Stimulated activated CD4-positive, alpha-beta T cell treated with anti-CD3 and anti-CD28 coated beads, Interleukin-1b, Interleukin-23, amount 100 ng/mL, for 4 hours (primary cell): Measurements from ENCODE around the gene CNNM2.
"Not testable (repeated sequence)": the region's sequence is repeated elsewhere in the genome, so short reads cannot be mapped to it uniquely, and the experiment has no call there.

Experiments used
- DNase-seq, 2 donors: peaks; one replicate each; pipeline ENCODE4 v3.0.0-alpha.2; 2020; ENCODE audit warnings: low read depth in 2 of 2

Gene CNNM2

DNA sequence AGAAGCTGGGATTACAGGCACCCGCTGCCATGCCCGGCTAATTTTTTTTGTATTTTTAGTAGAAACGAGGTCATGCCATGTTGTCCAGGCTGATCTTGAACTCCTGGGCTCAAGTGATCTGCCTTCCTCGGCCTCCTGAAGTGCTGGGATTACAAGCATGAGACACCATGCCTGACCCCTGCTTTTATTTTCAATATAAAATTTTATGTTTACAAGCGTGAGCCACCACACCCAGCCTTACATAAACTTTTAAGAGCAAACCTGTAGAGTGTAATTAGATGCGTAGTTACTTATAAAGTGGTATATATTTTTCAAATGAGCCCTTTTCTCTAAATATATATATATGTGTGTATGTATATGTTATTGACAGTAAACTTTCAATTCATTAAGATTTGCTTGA lies 8.7 kb downstream of the CNNM2 start:
- no peak for DNase-seq

DNA sequence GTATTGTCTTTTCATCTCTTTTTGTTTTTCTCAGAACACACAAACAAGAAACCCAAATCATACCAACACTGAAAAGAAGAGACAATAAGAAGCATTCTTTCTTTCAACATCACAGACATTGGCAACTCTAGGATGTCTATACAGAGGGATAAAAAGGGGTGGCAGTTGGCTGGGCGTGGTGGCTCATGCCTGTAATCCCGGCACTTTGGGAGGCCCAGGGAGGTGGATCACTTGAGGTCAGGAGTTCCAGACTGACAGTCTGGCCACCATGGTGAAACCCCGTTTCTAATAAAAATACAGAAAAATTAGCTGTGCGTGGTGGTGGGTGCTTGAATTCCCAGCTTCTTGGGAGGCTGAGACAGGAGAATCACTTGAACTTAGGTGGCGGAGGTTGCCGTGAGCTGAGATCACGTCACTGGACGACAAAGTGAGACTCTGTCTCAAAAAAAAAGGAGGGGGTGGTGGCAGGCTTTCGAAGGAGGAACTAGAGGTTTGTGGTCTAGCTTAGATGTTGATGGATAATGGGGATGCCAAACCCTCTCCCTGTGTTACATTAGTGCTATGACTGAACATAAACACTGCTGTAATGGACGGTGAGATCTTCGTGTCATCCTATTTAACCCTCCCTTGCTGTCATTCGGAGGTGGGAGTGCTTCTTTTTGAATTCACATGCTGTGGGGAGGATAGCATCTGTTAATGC lies 9.4 kb downstream of the CNNM2 start:
- DNase-seq = no peak

DNA sequence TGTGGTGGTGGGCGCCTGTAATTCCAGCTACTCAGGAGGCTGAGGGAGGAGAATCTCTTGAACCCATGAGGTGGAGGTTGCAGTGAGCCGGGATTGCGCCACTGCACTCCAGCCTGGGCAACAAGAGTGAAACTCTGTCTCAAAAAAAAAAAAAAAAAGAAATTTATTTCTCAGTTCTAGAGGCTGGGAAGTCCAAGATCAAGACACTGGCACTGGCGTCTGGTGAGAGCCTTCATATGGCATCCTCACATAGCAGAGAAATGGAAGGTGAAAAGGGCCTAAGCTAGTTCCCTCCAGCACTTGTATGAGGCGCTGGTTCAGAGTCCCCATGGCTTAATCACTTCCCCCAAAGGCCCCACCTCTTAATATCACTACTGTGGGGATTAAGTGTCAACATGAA lies 10.3 kb downstream of the CNNM2 start:
- DNase-seq = not testable (repeated sequence)

DNA sequence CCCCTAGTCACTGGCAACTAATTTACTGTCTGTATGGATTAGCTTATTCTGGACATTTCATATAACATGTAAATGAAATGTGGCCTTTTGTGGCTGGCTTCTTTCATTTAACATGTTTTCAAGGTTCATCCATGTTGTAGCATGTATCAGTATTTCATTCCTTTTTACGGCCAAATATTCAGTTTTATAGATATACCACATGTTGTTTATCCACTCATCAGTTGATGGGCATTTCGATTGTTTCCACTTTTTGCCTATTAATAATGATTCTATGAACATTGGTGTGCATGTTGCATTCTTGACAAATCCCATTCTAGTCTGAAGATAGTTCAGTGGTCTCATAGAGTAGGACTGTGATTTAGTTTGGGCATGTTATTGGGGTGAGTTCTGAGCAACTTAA lies 12.6 kb downstream of the CNNM2 start:
- DNase-seq = no peak

DNA sequence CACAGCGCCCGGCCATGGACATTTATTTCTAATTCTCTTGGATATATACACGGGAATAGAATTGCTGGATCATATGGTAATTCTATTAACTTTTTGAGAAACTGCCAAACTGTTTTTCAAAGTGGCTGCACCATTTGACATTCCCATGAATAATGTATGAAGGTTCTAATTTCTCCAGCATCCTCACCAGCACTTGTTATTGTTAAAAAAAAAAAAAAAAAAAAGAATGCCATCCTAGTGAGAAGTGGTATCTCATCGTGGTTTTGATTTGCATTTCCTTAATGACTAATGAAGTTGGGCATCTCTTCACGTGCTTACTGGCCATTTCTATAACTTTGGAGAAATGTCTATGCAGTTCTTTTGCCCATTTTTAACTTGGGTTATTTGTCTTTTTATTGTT lies 13.5 kb downstream of the CNNM2 start:
- DNase-seq = no peak

DNA sequence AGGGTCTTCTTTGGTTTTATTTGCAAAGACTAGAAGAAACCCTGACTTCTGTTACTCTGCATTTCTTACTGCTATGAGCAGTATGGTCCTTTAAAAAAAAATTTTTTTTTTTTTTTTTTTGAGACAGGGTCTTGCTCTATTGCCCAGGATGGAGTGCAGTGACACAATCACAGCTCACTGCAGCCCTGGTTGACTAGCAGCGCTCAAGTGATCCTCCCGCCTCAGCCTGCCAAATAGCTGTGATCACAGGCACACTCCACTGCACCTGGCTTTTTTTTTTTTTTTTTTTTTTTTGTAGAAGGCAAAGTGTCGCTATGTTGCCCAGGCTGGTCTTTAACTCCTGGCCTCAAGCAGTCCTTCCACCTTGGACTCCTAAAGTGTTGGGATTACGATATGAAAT lies 17.4 kb downstream of the CNNM2 start:
- DNase-seq = no peak

DNA sequence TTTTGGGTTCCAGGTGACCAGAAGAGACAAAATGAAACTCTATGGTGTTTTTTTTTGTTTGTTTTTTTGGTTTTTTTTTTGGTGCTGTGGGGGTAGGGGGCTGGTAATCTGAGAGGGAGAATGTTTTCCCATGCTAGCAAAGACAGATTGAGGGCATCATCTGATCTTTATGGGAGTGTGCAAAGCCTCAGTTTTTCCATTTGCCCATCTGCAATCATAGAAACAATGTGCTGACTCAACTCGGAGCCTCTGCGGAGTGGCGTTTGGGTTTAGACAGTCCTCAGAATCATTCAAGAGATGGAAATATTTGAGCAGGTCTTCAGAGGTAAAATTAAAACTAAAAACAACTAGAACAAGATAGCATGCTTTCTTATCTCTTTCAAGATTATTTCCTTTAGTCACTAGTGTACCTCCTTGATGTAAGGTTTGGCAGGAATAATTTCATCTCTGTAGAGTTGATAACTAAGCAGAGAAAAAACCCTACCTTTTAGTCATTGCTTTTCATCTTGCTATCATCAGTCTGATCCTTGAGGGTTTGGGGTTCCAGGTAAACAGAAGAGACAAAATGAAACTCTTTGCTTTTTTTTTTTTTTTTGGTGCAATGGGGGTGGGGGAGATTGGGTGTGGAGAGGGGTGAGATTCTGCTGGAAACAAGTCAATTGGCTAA lies 18.0 kb downstream of the CNNM2 start:
- no peak for DNase-seq

DNA sequence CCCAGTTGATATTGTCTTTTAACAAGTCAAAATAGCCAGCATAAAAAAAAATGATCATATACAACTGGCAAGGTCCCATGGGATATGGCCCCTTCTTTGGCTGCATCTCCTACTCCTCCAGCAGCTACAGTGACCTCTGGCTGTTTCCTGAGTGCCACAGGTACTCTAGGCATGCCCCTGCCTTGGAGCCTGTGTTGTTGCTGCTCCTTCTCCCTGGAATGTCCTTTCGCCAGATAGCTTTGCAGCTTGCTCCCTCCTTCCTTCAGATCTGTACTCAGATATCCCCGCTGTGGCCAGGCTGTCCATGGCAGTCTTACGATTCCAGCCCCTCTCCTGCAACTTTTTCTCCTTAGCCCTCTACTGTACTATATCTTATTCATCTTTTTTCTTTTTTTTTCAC lies 23.3 kb downstream of the CNNM2 start:
- no peak for DNase-seq

DNA sequence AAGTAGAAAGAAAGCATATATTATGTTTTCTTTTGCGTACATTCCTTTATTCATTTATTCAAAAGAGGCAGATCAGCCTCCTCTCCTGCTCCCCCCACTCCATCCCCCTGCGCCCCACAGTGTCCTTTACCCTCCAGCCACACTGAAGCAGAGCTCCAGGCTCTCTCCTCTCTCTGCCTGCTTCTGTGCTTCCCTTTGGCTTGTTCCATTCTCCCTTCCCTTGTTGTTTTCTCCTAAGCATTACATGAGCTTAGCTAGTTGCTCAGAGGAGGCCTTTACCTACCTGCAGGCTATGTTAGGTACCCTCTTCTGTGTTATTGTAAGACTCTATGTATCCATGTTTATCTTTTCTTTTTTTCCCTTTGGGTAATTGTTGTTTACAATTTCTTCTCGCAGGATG lies 27.4 kb downstream of the CNNM2 start:
- DNase-seq = no peak

DNA sequence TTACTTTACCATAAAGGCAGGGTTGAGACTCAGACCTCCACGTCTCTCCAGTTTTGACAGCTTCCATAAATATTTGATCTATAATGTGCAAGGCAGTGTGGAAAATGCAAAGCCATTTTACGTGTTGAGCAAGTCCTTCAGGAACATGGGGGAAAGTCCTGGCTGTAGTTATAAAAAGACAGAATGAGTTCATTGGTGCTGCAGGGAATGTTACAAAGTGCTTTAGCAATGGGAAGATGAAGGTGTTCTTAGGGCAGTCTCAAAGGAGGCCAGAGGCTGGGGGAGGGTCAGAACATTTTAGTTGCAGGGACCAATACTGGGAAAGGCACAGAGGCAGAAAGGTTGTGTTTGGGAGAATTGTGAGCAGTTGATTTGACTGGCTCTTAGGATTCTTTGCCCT lies 27.9 kb downstream of the CNNM2 start:
- DNase-seq = no peak

DNA sequence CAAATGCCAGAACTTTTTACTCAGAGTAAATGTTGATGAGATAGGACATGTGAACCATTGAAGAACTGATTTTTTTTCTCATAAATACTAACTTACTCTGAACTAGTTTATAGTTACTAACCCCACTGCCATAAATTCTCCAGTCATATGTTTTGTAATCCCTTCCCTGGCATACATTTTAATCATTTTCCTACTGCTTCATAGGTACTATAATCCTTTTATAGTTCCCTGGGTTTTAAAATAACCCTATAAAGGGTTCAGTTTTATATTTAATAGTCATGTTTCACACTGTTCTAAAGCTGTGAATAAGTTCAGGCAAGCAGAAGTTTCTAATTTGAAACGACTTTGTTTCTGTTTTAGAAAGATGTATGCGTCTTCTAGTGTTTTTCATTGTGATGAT lies 28.9 kb downstream of the CNNM2 start:
- DNase-seq = no peak

DNA sequence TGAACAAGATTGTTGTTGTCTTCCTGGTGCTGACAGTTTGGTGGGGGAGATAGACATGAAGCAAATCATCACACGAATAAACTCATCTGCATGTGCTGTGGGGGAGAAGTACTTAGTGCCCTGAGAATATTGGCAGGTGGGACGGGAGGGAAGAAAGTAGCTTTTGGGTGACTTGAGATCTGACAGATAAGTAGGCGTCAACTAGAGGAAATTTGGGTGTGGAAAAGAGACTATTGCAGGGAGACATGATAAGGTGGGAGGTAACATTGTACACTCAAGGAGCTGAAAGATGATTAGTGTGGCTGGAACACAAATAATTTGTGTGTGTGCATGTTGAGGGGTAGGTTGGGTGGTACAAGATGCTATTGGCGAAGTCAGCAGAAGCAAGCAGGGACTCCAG lies 30.1 kb downstream of the CNNM2 start:
- no peak for DNase-seq

DNA sequence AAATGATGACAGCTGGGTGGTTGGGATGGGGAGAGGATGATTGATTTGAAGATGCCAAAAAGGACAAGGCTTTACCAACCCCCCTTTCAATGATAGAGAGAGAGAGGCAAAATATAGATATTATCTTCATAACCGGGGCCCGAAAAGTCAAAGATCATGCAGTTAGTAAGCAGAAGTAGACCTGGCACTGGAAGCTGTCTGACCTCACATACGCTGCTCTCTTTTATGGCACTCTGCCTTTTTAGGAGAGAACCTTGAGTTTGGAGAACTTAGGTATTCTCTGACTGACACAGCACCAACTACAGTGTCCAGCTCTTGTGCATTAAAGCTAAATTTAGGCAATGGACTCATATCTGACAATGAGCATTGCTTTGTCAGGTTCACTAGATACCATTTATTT lies 30.7 kb downstream of the CNNM2 start:
- DNase-seq = no peak

DNA sequence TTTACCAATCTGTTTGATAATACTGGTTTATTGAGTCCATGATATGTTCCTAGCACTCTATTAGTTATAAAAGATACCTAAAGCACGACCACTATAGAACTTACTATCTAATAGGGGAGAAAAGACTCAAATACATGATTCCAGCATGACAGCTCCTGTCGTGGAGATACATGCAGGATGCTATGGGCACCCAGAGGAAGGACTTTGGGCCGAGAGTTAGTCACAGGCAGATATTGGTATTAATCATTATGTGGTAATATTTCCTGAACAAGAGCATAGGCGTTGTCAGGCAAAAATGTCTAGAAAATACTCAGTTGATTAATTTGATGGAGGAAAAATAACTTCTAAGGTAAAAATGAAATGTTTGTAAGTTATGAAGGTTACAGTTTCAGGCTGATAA lies 31.8 kb downstream of the CNNM2 start:
- DNase-seq = no peak

DNA sequence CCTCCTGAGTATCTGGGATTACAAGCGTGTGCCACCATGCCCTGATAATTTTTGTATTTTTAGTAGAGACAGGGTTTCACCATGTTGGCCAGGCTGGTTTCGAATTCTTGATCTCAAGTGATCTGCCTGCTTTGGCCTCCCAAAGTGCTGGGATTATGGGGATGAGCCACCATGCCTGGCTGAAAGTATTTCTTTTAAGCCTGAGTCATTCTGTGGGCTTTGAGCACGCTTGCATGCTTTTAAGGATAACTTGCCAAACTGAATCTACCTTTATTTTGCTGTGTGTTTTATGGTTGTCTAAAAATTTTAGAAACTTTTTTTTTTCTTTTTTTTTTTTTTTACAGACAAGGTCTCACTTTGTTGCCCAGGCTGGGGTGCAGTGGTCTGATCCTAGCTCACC lies 33.2 kb downstream of the CNNM2 start:
- DNase-seq = no peak

DNA sequence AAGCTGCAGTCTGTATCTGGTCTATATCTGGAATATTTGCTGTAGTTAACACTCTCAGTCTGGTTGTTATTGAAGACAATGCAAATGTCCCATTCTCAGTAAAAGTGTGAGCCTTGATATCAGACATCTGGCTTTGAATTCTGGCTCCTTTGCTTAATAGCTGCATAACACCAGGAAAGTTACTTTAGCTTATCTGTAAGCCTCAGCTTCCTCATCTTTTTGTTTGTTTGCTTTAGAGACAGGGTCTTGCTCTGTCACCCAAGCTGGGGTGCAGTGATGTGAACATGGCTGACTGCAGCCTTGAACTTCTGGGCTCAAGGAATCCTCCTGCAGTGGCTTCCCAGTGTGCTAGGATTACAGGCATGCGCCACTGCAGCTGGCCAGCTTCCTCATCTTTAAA lies 41.3 kb downstream of the CNNM2 start:
- no peak for DNase-seq

DNA sequence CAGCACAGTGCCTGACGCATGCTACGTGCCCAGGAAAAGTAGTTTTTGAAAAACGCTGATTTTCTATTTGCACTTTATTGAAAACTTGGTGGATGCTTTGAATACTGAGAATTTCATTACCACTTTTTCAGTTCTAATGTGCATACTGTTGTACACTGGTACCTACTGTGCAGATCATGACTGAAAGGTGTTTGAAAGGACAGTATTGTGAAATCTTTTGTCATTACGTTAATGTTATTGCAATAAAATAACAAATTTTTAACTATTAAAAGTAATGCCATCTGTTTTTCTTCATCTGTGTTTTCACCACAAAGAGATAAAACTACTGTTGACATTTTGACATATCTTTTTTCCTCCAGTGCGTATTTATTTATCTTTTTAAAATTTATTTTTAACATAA lies 42.1 kb downstream of the CNNM2 start:
- DNase-seq = no peak

DNA sequence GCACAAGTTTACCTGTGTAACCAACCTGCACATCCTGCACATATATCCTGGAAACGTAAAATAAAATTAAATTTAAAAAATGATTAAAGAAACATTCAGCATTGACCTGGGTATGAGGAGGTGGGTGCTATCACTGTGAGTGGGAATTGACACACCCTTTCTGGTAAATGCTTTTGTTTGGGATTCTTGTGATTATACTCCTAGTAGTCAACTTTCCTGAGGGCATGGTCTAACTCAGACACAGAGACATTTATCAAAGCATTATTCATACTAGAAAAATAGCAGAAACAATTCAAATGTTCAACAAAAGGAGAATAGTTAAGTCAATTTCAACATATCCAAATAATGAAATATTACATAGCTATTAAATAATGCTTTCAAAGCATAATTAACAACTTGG lies 44.2 kb downstream of the CNNM2 start:
- DNase-seq = no peak

DNA sequence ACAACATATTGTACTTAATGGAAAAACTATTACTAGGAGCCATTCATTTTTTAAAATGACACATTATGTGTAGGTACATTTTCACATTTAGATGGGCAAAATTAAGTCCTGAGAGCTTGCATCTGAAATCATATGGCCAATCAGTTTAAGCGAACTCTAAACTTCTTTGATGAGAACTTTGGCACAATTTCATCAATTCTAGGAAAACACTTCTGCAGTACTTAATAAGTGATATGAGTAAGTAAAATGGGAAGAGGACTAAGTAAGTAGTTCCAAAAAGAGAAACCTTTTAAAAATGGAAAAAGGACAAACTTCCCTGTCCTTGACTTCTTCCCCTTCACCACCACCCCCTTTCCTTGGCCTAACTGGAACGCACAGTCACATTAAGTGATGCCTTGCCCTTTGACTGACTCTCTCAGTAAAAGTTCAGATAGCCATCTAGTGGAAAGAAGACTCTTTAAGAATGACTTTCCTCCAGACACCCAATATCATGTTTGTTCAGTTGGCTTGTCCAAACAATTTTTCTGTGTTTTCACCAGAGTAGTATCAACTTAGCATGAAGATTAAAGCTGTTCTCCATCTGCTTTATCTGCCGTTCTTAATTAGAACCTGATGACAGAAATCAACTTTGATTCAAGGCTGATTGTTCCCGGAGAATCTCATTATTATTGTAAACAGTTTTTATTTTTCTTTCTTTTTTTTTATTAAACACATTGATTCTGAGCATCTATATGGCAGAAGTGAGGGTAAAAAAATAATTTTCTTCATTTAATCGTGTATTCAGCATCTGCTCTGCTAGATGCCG lies 45.1 kb downstream of the CNNM2 start:
- DNase-seq = no peak

DNA sequence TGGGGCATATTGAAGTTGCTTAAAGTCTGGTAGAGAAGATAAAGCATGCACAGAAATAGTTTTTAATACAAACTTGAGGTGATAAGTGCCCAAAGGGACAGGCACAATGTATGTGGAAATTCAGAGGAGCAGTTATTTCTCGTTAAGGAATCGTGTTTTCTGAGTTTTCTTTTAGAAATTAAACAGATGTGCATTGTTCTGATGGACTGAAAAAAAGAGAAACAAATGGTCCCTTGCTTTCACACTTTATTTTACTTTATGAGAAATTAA lies 45.6 kb downstream of the CNNM2 start:
- no peak for DNase-seq

DNA sequence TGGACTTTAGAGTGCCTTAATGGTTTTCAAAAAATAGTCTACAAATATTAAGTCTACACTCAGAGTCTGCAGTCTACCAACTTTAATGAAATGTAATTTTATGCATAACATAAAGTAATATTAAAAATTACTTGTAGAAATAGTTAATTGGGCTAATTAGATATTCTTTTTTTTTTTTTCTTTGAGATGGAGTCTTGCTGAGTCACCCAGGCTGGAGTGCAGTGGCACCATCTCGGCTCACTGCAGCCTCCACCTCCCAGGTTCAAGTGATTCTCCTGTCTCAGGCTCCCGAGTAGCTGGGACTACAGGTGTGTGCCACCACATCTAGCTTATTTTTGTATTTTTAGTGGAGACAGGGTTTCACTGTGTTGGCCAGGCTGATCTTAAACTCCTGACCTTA lies 46.0 kb downstream of the CNNM2 start:
- DNase-seq = not testable (repeated sequence)

DNA sequence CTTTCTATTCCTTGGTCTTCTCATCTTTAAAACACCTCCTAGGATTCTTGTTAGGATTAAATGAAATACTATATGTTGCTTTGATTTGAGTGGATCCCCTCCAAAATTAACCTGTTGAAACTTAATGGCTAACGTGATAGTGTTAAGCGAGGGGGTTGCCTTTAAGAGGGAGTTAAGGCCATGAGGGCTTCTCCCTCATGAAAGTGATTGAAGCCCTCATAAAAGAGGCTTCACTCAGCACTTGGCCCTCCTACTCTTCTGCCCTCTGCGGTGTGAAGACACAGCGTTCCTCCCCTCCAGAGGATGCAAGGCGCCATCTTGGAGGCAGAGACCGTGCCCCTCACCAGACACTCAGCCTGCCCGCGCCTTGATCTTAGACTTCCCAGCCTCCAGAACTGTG lies 46.6 kb downstream of the CNNM2 start:
- DNase-seq = no peak

DNA sequence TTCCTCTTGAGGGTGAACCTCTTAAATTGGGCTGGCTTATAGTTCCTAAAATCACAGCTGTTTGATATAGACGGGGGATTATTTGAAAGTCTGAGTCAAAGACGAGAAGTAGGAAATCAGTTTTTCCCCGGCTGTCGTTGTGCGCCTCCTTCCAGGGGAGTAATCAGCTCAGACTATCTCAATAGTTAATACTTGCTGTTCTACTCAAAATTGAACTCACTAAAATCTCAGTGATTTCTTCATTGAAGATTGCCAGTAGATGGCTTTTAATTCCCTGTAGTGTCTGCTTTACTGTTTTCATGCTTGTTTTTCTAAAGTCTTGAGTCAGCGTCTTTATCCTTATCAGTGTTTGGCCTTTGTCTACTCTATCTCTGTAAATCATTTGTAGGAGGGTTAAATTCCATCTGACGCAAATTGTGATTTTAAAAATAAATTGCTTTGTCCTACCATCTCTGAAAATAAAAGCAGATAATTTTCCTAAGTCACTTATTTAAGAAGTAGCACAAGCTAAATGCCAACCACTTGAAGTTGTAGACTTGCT lies 47.3 kb downstream of the CNNM2 start:
- DNase-seq = no peak
